HG02678 (cell line): Measurements from ENCODE around the gene TMEM271.

Experiments used
- ATAC-seq: cut with Tn5 transposase; IDR thresholded peaks from one replicate; pipeline ENCODE4 v1.9.1; 2021; ENCODE audit warnings: mild to moderate bottlenecking, moderate library complexity; ENCODE audit not compliant: unreplicated experiment

Gene TMEM271

GRCh38 chr4:576245-576821 is at the start of gene TMEM271:
Gene TMEM271, minus strand, starts transcription at chr4:576295. Its CDS starts 233 bp downstream, at chr4:576062.
- ATAC-seq: no peak

- no peak for ATAC-seq
These were observed 49.6 kb upstream of the TMEM271 start for GRCh38 chr4:625631-626161.

- ATAC-seq: no peak
These were observed 48.9 kb upstream of the TMEM271 start, which contains the start of gene PDE6B for GRCh38 chr4:624705-625590. Gene PDE6B, plus strand, starts transcription at chr4:625573. Its CDS starts 54 bp downstream, at chr4:625627.

GRCh38 chr4:623914-624566 is 47.9 kb upstream of the TMEM271 start:
- no peak for ATAC-seq

GRCh38 chr4:622996-623913 is 47.2 kb upstream of the TMEM271 start:
- ATAC-seq: no peak

GRCh38 chr4:622071-622995 is 46.2 kb upstream of the TMEM271 start:
- no peak for ATAC-seq

- no peak for ATAC-seq
These were observed 45.4 kb upstream of the TMEM271 start for GRCh38 chr4:621296-622070.

GRCh38 chr4:620851-621261 is 44.8 kb upstream of the TMEM271 start:
- ATAC-seq: no peak

GRCh38 chr4:620201-620600 is 44.1 kb upstream of the TMEM271 start:
- ATAC-seq: no peak

- no peak for ATAC-seq
These were observed 41.8 kb upstream of the TMEM271 start for GRCh38 chr4:617644-618641.

GRCh38 chr4:616911-617643 is 41.0 kb upstream of the TMEM271 start:
- no peak for ATAC-seq

- ATAC-seq: no peak
These were observed 40.0 kb upstream of the TMEM271 start for GRCh38 chr4:616091-616490.

GRCh38 chr4:613126-613525 is 37.0 kb upstream of the TMEM271 start:
- no peak for ATAC-seq

- no peak for ATAC-seq
These were observed 36.6 kb upstream of the TMEM271 start for GRCh38 chr4:612749-613125.

- ATAC-seq: no peak
These were observed 36.1 kb upstream of the TMEM271 start for GRCh38 chr4:612052-612748.
